Mucosa of descending colon (tissue), 3 donors: Measurements from ENCODE around the gene GNAI3. TPM values are rescaled to one million over a fixed set of nuclear protein-coding genes. Genes with fewer than 3 reads are reported as not detected.

Source experiments
- ATAC-seq: fragments of 200-7000 bp; cut with Tn5 transposase; one replicate; pipeline ENCODE4 v1.9.1; 2020; ENCODE audit warnings: mild to moderate bottlenecking, moderate library complexity
- DNase-seq, 3 donors: peaks; one replicate each; pipeline ENCODE4 v3.0.0-alpha.2; 2020
- H3K36me3 ChIP-seq: fragments of 200-600 bp; one replicate; pipeline ENCODE4 v1.8.0; 2021; ENCODE audit warnings: low read depth, mild to moderate bottlenecking
- H3K4me1 ChIP-seq: fragments of 200-600 bp; one replicate; pipeline ENCODE4 v1.8.0; 2021; ENCODE audit warnings: low read depth, mild to moderate bottlenecking
- H3K4me3 ChIP-seq: fragments of 200-600 bp; one replicate; pipeline ENCODE4 v1.8.0; 2021; ENCODE audit warnings: mild to moderate bottlenecking
- H3K9me3 ChIP-seq: fragments of 200-600 bp; one replicate; pipeline ENCODE4 v1.8.0; 2021; ENCODE audit warnings: mild to moderate bottlenecking
- CTCF ChIP-seq: fragments of 200-600 bp; IDR thresholded peaks from one replicate; pipeline ENCODE4 v1.8.0; 2022; ENCODE audit warnings: antibody characterized with exemption, mild to moderate bottlenecking
- intact Hi-C, 2 donors: fragments of 100-400 bp; cut with DNase I in 1 of 2; cut with micrococcal nuclease in 1 of 2; formaldehyde crosslinking; loops; one replicate each; pipeline versions ENCODE4 v1.11.0 to v1.11.1; 2022; cut with DNase I, micrococcal nuclease
- total RNA-seq, 3 donors: library from RNA; stranded (reverse); fragmentation: NEBNext Ultra II Directional in 2 of 3; extraction: Animal tissue kit (Norgen Biotek cat#: 25700) in 2 of 3; gene quantifications; one replicate each; pipeline versions ENCODE4 v1.2.1 to v1.2.4, GENCODE V29; 2021 to 2023
- donor health status: DM: no; HTN: no; CAD: no; lungs with moderate emphysema.
- donor health status: DM: no; HTN: no; CAD: no.
- donor health status: DM: no; HTN: yes; CAD: no.

GNAI3 gene
- total RNA-seq, 3 donors from 2014 or later = 6.5 to 8.3 (median 7.6) TPM

- Histone ChIP-seq H3K9me3 (no peaks in the 10 kb centered on the region), H3K4me3 (no peak overlapping the region), H3K4me1 (no peaks in the 10 kb centered on the region), H3K36me3 (no peaks in the 10 kb centered on the region)
- ATAC-seq (no peak), DNase-seq (no peak)
- TF ChIP-seq CTCF = no peak
- intact Hi-C loops = no loop called here
Observed at GRCh38 chr1:109517337-109517736, 31.1 kb upstream of the GNAI3 start.

- no peak for ATAC-seq
- Histone ChIP-seq H3K4me1 (no peaks in the 10 kb centered on the region), H3K36me3 (no peaks in the 10 kb centered on the region), H3K4me3 (no peak overlapping the region), H3K9me3 (no peaks in the 10 kb centered on the region)
- intact Hi-C loops = no loop called here
- no peak for DNase-seq
- TF ChIP-seq CTCF = no peak
Observed at GRCh38 chr1:109521002-109521951, 27.1 kb upstream of the GNAI3 start.

GRCh38 chr1:109522026-109522425 is 26.4 kb upstream of the GNAI3 start:
- intact Hi-C loops = no loop called here
- ATAC-seq (no peak), DNase-seq (no peak)
- Histone ChIP-seq H3K4me1 (no peaks in the 10 kb centered on the region), H3K36me3 (no peaks in the 10 kb centered on the region), H3K4me3 (no peak overlapping the region), H3K9me3 (no peaks in the 10 kb centered on the region)
- TF ChIP-seq CTCF = no peak

- intact Hi-C loops = no loop called here
- ATAC-seq = no peak
- TF ChIP-seq CTCF = no peak
- Histone ChIP-seq H3K4me1 (no peaks in the 10 kb centered on the region), H3K9me3 (no peaks in the 10 kb centered on the region), H3K36me3 (no peaks in the 10 kb centered on the region), H3K4me3 (no peak overlapping the region)
- no peak for DNase-seq
Observed at GRCh38 chr1:109523706-109524105, 24.7 kb upstream of the GNAI3 start.

- H3K9me3 ChIP-seq = no peaks in the 10 kb centered on the region
- DNase-seq = no peak
- no peak for TF ChIP-seq CTCF
- H3K36me3 ChIP-seq = no peaks in the 10 kb centered on the region
- no peak overlapping the region for H3K4me3 ChIP-seq
- ATAC-seq = no peak
- intact Hi-C loops = no loop called here
- no peaks in the 10 kb centered on the region for H3K4me1 ChIP-seq
Observed at GRCh38 chr1:109527098-109527811, 21.2 kb upstream of the GNAI3 start.
